Measurements from ENCODE around the gene CIC.
"Not testable (repeated sequence)": the region's sequence is repeated elsewhere in the genome, so short reads cannot be mapped to it uniquely, and the experiment has no call there.

The CIC gene

GRCh38 chr19:42332059-42332458, 63.0 kb downstream of the CIC start:
- FAIRE-seq (no peak), DNase-seq (ENCODE audit: insufficient read length, low spot score) (no peak)
- TF ChIP-seq PAX5 (IDR thresholded peaks at IDR 0.05; ENCODE audit: insufficient read depth, low read length, severe bottlenecking) = no peak
- TF ChIP-seq TAF1 (IDR thresholded peaks at IDR 0.05; ENCODE audit: low read depth, low read length) = no peak

GRCh38 chr19:42333018-42333417, 64.0 kb downstream of the CIC start:
- TF ChIP-seq POU2F2 (IDR thresholded peaks at IDR 0.05; ENCODE audit: low read depth, low read length) (no peak), TAF1 (IDR thresholded peaks at IDR 0.05; ENCODE audit: low read depth, low read length) (no peak), PAX5 (IDR thresholded peaks at IDR 0.05; ENCODE audit: insufficient read depth, low read length, severe bottlenecking) (no peak), SPI1 (IDR thresholded peaks at IDR 0.05; ENCODE audit: low read depth, low read length) (no peak), POLR2AphosphoS5 (IDR thresholded peaks at IDR 0.05; ENCODE audit: low read depth, low read length) (no peak), POLR2A (IDR thresholded peaks at IDR 0.05; ENCODE audit: low read depth, low read length) (no peak)
- FAIRE-seq (no peak), DNase-seq (ENCODE audit: insufficient read length, low spot score) (no peak)

GRCh38 chr19:42333975-42334696, 65.1 kb downstream of the CIC start:
- TF ChIP-seq POLR2AphosphoS5 (IDR thresholded peaks at IDR 0.05; ENCODE audit: low read depth, low read length) (no peak), TAF1 (IDR thresholded peaks at IDR 0.05; ENCODE audit: low read depth, low read length) (no peak), POLR2A (IDR thresholded peaks at IDR 0.05; ENCODE audit: low read depth, low read length) (no peak), SPI1 (IDR thresholded peaks at IDR 0.05; ENCODE audit: low read depth, low read length) (no peak), POU2F2 (IDR thresholded peaks at IDR 0.05; ENCODE audit: low read depth, low read length) (no peak)
- FAIRE-seq = no peak

GRCh38 chr19:42334697-42335373, 65.8 kb downstream of the CIC start:
- no peak for FAIRE-seq
- no peak for DNase-seq (ENCODE audit: insufficient read length, low spot score)
- TF ChIP-seq POLR2A (IDR thresholded peaks at IDR 0.05; ENCODE audit: low read depth, low read length) = no peak
- no peak for TF ChIP-seq POLR2AphosphoS5 (IDR thresholded peaks at IDR 0.05; ENCODE audit: low read depth, low read length)
- no peak for TF ChIP-seq TAF1 (IDR thresholded peaks at IDR 0.05; ENCODE audit: low read depth, low read length)
- no peak for TF ChIP-seq SPI1 (IDR thresholded peaks at IDR 0.05; ENCODE audit: low read depth, low read length)
- TF ChIP-seq PAX5 (IDR thresholded peaks at IDR 0.05; ENCODE audit: insufficient read depth, low read length, severe bottlenecking) = no peak
- no peak for TF ChIP-seq POU2F2 (IDR thresholded peaks at IDR 0.05; ENCODE audit: low read depth, low read length)

More at GRCh38 chr19:42333975-42334696, 65.1 kb downstream of the CIC start:
- DNase-seq (ENCODE audit: insufficient read length, low spot score) = no peak

- DNase-seq (ENCODE audit: insufficient read length, low spot score) (no peak), FAIRE-seq (no peak)
- TF ChIP-seq TAF1 (IDR thresholded peaks at IDR 0.05; ENCODE audit: low read depth, low read length) = no peak
- no peak for TF ChIP-seq POLR2A (IDR thresholded peaks at IDR 0.05; ENCODE audit: low read depth, low read length)
- no peak for TF ChIP-seq PAX5 (IDR thresholded peaks at IDR 0.05; ENCODE audit: insufficient read depth, low read length, severe bottlenecking)
- TF ChIP-seq POU2F2 (IDR thresholded peaks at IDR 0.05; ENCODE audit: low read depth, low read length) = no peak
- no peak for TF ChIP-seq POLR2AphosphoS5 (IDR thresholded peaks at IDR 0.05; ENCODE audit: low read depth, low read length)
- TF ChIP-seq SPI1 (IDR thresholded peaks at IDR 0.05; ENCODE audit: low read depth, low read length) = no peak
Observed at GRCh38 chr19:42335374-42335936, 66.4 kb downstream of the CIC start.

GRCh38 chr19:42335971-42336370, 66.9 kb downstream of the CIC start:
- DNase-seq (ENCODE audit: insufficient read length, low spot score) (no peak), FAIRE-seq (no peak)
- TF ChIP-seq POLR2AphosphoS5 (IDR thresholded peaks at IDR 0.05; ENCODE audit: low read depth, low read length) (no peak), PAX5 (IDR thresholded peaks at IDR 0.05; ENCODE audit: insufficient read depth, low read length, severe bottlenecking) (no peak), POU2F2 (IDR thresholded peaks at IDR 0.05; ENCODE audit: low read depth, low read length) (no peak), TAF1 (IDR thresholded peaks at IDR 0.05; ENCODE audit: low read depth, low read length) (no peak), POLR2A (IDR thresholded peaks at IDR 0.05; ENCODE audit: low read depth, low read length) (no peak), SPI1 (IDR thresholded peaks at IDR 0.05; ENCODE audit: low read depth, low read length) (no peak)

GRCh38 chr19:42339126-42339860, 70.2 kb downstream of the CIC start:
- not testable (repeated sequence) for FAIRE-seq

GRCh38 chr19:42339922-42340321, 70.9 kb downstream of the CIC start:
- not testable (repeated sequence) for DNase-seq (ENCODE audit: insufficient read length, low spot score); FAIRE-seq

More at GRCh38 chr19:42339126-42339860, 70.2 kb downstream of the CIC start:
- DNase-seq (ENCODE audit: insufficient read length, low spot score) = not testable (repeated sequence)

- TF ChIP-seq POLR2AphosphoS5 (IDR thresholded peaks at IDR 0.05; ENCODE audit: low read depth, low read length) (no peak), SPI1 (IDR thresholded peaks at IDR 0.05; ENCODE audit: low read depth, low read length) (no peak), POLR2A (IDR thresholded peaks at IDR 0.05; ENCODE audit: low read depth, low read length) (no peak), PAX5 (IDR thresholded peaks at IDR 0.05; ENCODE audit: insufficient read depth, low read length, severe bottlenecking) (no peak)
- FAIRE-seq (no peak), DNase-seq (ENCODE audit: insufficient read length, low spot score) (no peak)
Observed at GRCh38 chr19:42343344-42344110, 74.5 kb downstream of the CIC start.
